Measurements from ENCODE around the gene ACACB.

ACACB gene

DNA sequence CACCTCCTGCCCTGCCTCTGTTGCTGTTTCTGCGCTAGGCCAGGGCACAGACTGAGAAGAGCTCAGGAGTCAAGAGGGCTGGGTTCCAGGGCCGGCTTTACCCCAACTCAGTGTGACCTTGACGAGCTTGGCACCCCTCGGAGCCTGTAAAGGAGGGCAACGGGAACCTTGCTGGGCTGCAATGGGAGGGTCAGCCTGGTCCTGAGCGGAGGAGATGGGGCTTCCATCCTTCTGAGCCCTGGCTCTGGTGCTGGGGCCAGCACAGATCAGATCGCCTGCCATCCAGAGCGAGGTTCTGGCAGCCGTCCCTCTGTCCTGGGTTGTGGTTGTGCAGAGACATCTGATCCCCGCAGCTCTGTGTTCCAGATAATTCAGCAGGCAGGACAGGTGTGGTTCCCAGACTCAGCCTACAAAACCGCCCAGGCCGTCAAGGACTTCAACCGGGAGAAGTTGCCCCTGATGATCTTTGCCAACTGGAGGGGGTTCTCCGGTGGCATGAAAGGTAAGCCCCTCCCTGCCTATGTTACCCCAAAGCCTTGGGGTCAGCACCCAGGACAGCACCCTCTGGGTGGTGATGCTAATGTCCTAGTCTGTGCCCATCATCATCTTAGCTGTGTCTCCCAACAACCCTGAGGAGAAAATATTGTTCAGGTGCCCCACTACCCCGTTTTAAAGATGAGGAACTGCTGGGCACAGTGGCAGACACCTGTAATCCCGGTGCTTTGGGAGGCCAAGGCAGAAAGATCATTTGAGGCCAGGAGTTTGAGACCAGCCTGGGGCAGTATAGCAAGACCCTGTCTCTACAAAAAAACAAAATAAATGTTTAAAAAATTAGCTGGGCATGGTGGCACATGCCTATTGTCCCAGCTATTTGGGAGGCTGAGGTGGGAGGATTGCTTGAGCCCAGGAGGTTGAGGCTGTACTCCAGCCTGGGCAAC lies 142.5 kb downstream of the ACACB start:
- no peak for DNase-seq
- H3K36me3 ChIP-seq (ENCODE audit: control insufficient read depth, insufficient read depth, low read length): peaks cover 4% of the 10 kb centered on the region

DNA sequence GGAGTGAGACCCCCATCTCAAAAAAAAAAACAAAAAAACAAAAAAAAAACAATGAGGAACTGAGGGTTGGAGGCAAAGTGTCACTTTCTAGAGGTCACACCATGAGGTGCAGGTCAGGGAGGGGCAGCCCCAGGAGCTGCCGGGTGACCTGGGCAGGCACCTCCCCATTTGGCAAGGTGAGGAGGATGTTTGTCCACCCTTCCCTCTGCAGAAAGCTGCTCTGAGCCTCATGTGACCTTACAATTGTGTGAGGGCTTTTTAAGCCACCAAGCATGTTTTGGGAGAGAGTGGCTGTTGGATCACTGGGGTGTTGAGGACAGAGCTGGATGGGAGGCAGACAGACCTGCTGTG lies 143.1 kb downstream of the ACACB start:
- DNase-seq: no peak
- Histone ChIP-seq H3K9me3 (ENCODE audit: control insufficient read depth, low read length) (no peaks in the 10 kb centered on the region), H3K27ac (ENCODE audit: insufficient read depth, low read length, poor library complexity, severe bottlenecking) (no peak overlapping the region), H3K4me1 (ENCODE audit: control insufficient read depth, insufficient read depth, low read length, poor library complexity, severe bottlenecking) (no peaks in the 10 kb centered on the region), H3K4me3 (ENCODE audit: insufficient read depth, low read depth, low read length, poor library complexity, severe bottlenecking) (no peak overlapping the region), H3K36me3 (ENCODE audit: control insufficient read depth, insufficient read depth, low read length) (peaks cover 6% of the 10 kb centered on the region), H3K27me3 (replicated peaks; ENCODE audit: control insufficient read depth, insufficient read depth, low read length, poor library complexity, severe bottlenecking) (no peaks in the 10 kb centered on the region)

More for the DNA sequence above, 142.5 kb downstream of the ACACB start:
- Histone ChIP-seq H3K4me3 (ENCODE audit: insufficient read depth, low read depth, low read length, poor library complexity, severe bottlenecking) (no peak overlapping the region), H3K9me3 (ENCODE audit: control insufficient read depth, low read length) (no peaks in the 10 kb centered on the region), H3K27ac (ENCODE audit: insufficient read depth, low read length, poor library complexity, severe bottlenecking) (no peak overlapping the region), H3K4me1 (ENCODE audit: control insufficient read depth, insufficient read depth, low read length, poor library complexity, severe bottlenecking) (no peaks in the 10 kb centered on the region), H3K27me3 (replicated peaks; ENCODE audit: control insufficient read depth, insufficient read depth, low read length, poor library complexity, severe bottlenecking) (no peaks in the 10 kb centered on the region)

DNA sequence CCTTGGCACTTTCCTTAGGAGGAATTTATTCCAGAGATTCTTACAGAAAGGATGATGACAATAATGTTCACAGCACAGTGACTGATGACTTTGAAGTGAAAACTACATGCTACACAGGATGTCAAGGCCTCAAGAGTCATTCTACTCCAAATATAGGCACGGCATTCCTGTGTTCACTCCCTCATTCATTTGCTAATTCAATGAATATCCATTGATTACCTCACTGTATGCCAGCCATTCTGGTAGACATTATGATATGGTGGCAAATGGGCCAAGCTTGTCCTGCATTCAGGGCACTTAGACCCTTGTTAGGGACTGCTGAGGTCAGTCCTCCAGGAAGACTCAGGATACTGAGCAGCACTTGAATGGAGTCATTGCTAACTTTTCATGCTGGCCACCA lies 144.7 kb downstream of the ACACB start:
- no peaks in the 10 kb centered on the region for H3K4me1 ChIP-seq (ENCODE audit: control insufficient read depth, insufficient read depth, low read length, poor library complexity, severe bottlenecking)
- no peaks in the 10 kb centered on the region for H3K27me3 ChIP-seq (replicated peaks; ENCODE audit: control insufficient read depth, insufficient read depth, low read length, poor library complexity, severe bottlenecking)
- H3K4me3 ChIP-seq (ENCODE audit: insufficient read depth, low read depth, low read length, poor library complexity, severe bottlenecking): no peak overlapping the region
- no peak overlapping the region for H3K27ac ChIP-seq (ENCODE audit: insufficient read depth, low read length, poor library complexity, severe bottlenecking)
- H3K36me3 ChIP-seq (ENCODE audit: control insufficient read depth, insufficient read depth, low read length): peaks cover 10% of the 10 kb centered on the region
- H3K9me3 ChIP-seq (ENCODE audit: control insufficient read depth, low read length): no peaks in the 10 kb centered on the region
- no peak for DNase-seq

DNA sequence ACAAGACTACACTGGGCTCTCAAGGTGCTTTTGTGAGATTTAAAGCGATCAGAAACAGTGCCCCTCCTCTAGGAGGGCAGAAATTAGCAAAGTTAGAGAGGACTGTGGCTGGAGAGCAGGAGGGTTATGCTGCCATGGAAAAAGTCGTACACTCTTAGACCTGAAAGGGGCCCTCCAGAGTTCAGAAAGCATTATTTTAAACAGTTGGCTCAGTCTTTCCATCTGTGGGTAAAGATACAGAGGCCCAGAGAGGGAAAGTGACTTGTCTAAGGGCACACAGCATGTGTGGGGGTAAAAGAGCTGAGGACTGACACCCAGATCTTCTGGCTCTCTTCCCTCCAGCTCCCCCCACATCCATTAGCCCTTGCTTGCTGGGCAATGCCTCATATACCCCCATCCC lies 145.6 kb downstream of the ACACB start:
- H3K9me3 ChIP-seq (ENCODE audit: control insufficient read depth, low read length): no peaks in the 10 kb centered on the region
- H3K4me1 ChIP-seq (ENCODE audit: control insufficient read depth, insufficient read depth, low read length, poor library complexity, severe bottlenecking): no peaks in the 10 kb centered on the region
- H3K4me3 ChIP-seq (ENCODE audit: insufficient read depth, low read depth, low read length, poor library complexity, severe bottlenecking): no peak overlapping the region
- H3K27me3 ChIP-seq (replicated peaks; ENCODE audit: control insufficient read depth, insufficient read depth, low read length, poor library complexity, severe bottlenecking): no peaks in the 10 kb centered on the region
- no peak for DNase-seq
- H3K27ac ChIP-seq (ENCODE audit: insufficient read depth, low read length, poor library complexity, severe bottlenecking): no peak overlapping the region
- peaks cover 10% of the 10 kb centered on the region for H3K36me3 ChIP-seq (ENCODE audit: control insufficient read depth, insufficient read depth, low read length)

DNA sequence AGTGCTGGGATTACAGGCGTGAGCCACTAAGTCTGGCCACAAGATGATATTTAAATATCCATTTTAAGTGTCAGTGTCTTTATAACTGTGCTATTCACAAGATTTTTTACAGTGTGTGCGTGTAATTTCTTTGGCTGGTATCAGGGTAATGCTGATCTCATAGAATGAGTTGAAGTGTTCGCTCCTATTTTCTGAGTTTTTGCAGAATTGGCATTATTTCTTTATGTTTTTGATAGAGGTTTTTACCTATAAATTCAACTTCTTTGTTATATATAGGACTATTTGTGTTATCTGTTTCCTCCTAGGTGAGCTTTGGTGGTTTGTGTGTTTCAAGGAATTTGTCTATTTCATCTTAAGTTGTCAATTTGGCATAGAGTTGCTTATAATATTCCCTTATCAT lies 147.1 kb downstream of the ACACB start:
- Histone ChIP-seq H3K4me3 (ENCODE audit: insufficient read depth, low read depth, low read length, poor library complexity, severe bottlenecking) (no peak overlapping the region), H3K27ac (ENCODE audit: insufficient read depth, low read length, poor library complexity, severe bottlenecking) (no peak overlapping the region), H3K27me3 (replicated peaks; ENCODE audit: control insufficient read depth, insufficient read depth, low read length, poor library complexity, severe bottlenecking) (no peaks in the 10 kb centered on the region), H3K36me3 (ENCODE audit: control insufficient read depth, insufficient read depth, low read length) (peaks cover 10% of the 10 kb centered on the region), H3K4me1 (ENCODE audit: control insufficient read depth, insufficient read depth, low read length, poor library complexity, severe bottlenecking) (no peaks in the 10 kb centered on the region), H3K9me3 (ENCODE audit: control insufficient read depth, low read length) (no peaks in the 10 kb centered on the region)
- DNase-seq: no peak

DNA sequence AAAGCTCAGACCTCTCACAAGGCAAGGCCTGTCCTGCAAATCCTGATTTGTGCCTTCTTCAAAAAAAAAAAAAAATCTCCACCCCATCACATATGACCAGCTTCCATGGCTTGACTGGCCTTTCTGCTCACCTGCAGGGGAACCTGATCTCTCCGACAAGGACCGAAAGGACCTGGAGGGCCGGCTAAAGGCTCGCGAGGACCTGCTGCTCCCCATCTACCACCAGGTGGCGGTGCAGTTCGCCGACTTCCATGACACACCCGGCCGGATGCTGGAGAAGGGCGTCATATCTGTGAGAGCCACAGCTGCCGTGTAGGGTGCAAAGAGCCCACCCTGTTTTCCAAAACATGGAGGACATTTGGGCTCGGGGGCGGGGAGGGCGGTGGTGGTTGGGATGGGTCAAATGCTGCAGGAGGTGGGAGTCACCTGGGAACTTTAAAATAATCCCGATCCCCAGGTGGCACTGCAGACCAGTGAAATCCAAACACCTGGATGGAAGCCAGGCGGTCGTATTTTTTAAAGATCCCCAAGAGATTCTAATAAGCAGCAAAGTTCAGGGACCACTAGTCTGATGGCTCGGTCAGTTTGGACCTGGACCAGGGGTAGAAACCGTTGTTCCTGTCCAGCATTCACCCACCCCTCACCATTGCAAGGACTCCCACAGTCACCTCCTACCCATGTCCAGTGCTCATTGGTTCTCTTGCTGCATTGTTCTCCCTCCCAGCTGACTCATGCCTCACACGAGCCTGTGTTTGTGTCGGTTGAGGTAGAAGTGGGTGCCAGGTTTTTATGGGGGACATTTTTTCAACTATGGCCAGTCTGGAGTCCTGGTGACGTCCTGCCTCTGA lies 147.9 kb downstream of the ACACB start:
- DNase-seq: peak in 1 of 3 donors; percentile 11
- no peaks in the 10 kb centered on the region for H3K9me3 ChIP-seq (ENCODE audit: control insufficient read depth, low read length)
- H3K4me3 ChIP-seq (ENCODE audit: insufficient read depth, low read depth, low read length, poor library complexity, severe bottlenecking): no peak overlapping the region
- no peak overlapping the region for H3K27ac ChIP-seq (ENCODE audit: insufficient read depth, low read length, poor library complexity, severe bottlenecking)
- H3K36me3 ChIP-seq (ENCODE audit: control insufficient read depth, insufficient read depth, low read length): peaks cover 10% of the 10 kb centered on the region
- no peaks in the 10 kb centered on the region for H3K27me3 ChIP-seq (replicated peaks; ENCODE audit: control insufficient read depth, insufficient read depth, low read length, poor library complexity, severe bottlenecking)
- H3K4me1 ChIP-seq (ENCODE audit: control insufficient read depth, insufficient read depth, low read length, poor library complexity, severe bottlenecking): no peaks in the 10 kb centered on the region

DNA sequence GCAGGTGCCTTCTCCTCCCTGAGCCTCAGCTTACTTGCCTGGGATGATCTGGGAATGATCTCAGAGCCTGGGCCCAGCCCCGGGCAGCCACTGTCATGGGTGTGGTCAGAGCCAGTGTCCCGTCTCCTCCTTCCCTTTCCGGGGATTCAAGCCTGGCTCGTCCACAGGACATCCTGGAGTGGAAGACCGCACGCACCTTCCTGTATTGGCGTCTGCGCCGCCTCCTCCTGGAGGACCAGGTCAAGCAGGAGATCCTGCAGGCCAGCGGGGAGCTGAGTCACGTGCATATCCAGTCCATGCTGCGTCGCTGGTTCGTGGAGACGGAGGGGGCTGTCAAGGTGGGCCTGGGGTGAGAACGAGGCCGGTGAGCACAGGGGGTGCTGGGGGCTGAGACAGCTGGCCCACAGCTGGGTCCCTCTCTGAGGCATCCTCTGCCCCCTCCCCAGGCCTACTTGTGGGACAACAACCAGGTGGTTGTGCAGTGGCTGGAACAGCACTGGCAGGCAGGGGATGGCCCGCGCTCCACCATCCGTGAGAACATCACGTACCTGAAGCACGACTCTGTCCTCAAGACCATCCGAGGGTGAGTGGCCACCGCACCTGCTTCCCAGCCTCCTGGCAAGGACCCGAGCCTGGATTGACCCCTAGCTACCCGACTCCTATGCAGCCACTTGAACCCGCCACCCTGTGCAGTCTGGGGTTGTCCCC lies 148.7 kb downstream of the ACACB start:
- DNase-seq: no peak
- H3K4me1 ChIP-seq (ENCODE audit: control insufficient read depth, insufficient read depth, low read length, poor library complexity, severe bottlenecking): no peaks in the 10 kb centered on the region
- H3K4me3 ChIP-seq (ENCODE audit: insufficient read depth, low read depth, low read length, poor library complexity, severe bottlenecking): no peak overlapping the region
- H3K27me3 ChIP-seq (replicated peaks; ENCODE audit: control insufficient read depth, insufficient read depth, low read length, poor library complexity, severe bottlenecking): no peaks in the 10 kb centered on the region
- H3K36me3 ChIP-seq (ENCODE audit: control insufficient read depth, insufficient read depth, low read length): peaks cover 10% of the 10 kb centered on the region
- H3K9me3 ChIP-seq (ENCODE audit: control insufficient read depth, low read length): no peaks in the 10 kb centered on the region
- no peak overlapping the region for H3K27ac ChIP-seq (ENCODE audit: insufficient read depth, low read length, poor library complexity, severe bottlenecking)

DNA sequence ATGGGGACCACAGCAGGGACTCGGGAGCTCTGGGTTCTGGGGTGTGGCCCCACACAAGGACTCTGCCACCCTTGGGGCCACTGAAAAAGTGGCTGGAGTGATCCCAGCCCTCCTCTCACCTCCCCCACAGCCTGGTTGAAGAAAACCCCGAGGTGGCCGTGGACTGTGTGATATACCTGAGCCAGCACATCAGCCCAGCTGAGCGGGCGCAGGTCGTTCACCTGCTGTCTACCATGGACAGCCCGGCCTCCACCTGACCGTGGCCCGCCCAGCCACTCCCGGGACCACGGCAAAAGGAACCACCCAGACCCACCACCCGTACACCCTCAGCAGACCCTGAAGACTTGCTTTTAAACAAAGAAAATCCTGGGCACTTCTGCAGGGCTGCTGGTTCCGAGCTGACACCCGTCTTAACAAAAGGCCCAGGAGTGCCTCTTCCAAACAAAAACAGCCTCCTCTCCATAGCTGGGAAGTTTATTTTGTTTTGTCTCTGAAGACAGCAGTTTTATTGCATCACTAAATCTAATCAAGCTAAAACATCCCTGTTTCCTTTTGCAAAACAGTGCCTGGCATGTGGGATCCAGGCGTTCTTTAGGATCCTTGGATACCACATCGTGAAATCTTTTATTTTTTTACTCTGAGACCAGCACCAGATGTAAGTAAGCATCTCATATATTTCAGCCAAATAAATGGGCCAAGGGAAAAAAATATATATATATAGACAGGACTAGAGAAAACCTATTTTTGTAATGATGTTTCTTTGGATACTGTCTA lies 149.9 kb downstream of the ACACB start:
- H3K9me3 ChIP-seq (ENCODE audit: control insufficient read depth, low read length): no peaks in the 10 kb centered on the region
- H3K27me3 ChIP-seq (replicated peaks; ENCODE audit: control insufficient read depth, insufficient read depth, low read length, poor library complexity, severe bottlenecking): no peaks in the 10 kb centered on the region
- H3K4me3 ChIP-seq (ENCODE audit: insufficient read depth, low read depth, low read length, poor library complexity, severe bottlenecking): no peak overlapping the region
- no peaks in the 10 kb centered on the region for H3K4me1 ChIP-seq (ENCODE audit: control insufficient read depth, insufficient read depth, low read length, poor library complexity, severe bottlenecking)
- H3K36me3 ChIP-seq (ENCODE audit: control insufficient read depth, insufficient read depth, low read length): peaks cover 10% of the 10 kb centered on the region
- DNase-seq: no peak
- H3K27ac ChIP-seq (ENCODE audit: insufficient read depth, low read length, poor library complexity, severe bottlenecking): no peak overlapping the region

DNA sequence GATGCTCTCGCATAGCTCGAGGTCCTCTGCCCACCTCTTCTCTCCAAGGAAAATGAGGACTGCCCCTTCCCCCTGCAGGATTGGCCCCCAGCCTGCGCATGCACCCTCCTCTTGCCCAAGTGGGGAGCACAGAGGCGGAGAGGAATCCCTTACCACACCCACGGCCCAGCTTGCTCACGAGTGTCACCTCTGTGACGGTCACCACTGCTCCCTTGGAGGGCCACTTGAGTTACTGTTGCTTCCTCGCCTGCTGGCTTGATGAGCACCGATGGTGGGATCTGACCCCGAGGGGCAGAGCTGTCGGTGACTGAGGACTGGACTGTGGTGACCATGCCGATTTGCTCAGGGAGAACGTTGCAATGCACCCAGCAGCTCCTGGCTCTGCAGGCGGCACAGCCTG lies 151.0 kb downstream of the ACACB start:
- H3K27ac ChIP-seq (ENCODE audit: insufficient read depth, low read length, poor library complexity, severe bottlenecking): no peak overlapping the region
- H3K36me3 ChIP-seq (ENCODE audit: control insufficient read depth, insufficient read depth, low read length): peaks cover 6% of the 10 kb centered on the region
- DNase-seq: no peak
- H3K4me1 ChIP-seq (ENCODE audit: control insufficient read depth, insufficient read depth, low read length, poor library complexity, severe bottlenecking): no peaks in the 10 kb centered on the region
- H3K9me3 ChIP-seq (ENCODE audit: control insufficient read depth, low read length): no peaks in the 10 kb centered on the region
- no peak overlapping the region for H3K4me3 ChIP-seq (ENCODE audit: insufficient read depth, low read depth, low read length, poor library complexity, severe bottlenecking)
- H3K27me3 ChIP-seq (replicated peaks; ENCODE audit: control insufficient read depth, insufficient read depth, low read length, poor library complexity, severe bottlenecking): no peaks in the 10 kb centered on the region
